PC-3 (cell line): ENCODE results near the gene MAD1L1. TPM values are rescaled to one million over a fixed set of nuclear protein-coding genes. Genes with fewer than 3 reads are reported as not detected.

Experiments
- ATAC-seq: fragments of 200-7000 bp; cut with Tn5 transposase; 2 replicates; pipeline ENCODE4 v1.9.1; 2020; ENCODE audit warnings: mild to moderate bottlenecking, moderate library complexity
- BruUV-seq: library from RNA; stranded (reverse); fragments of 400-500 nt; replicated peaks from 2 replicates; lab custom pipeline; 2021; lab: Mats Ljungman, UMichigan
- CTCF ChIA-PET: fragments of 300-600 bp; sonication (Branson Sonifier 250); formaldehyde crosslinking; loops from one replicate; lab custom pipeline; 2022; ENCODE audit warnings: antibody characterized with exemption; lab: Charles Lee
- POLR2A ChIA-PET: fragments of 300-600 bp; sonication (Branson Sonifier 250); formaldehyde crosslinking; loops from one replicate; lab custom pipeline; 2022; ENCODE audit warnings: antibody characterized with exemption; ENCODE audit not compliant: unreplicated experiment; lab: Charles Lee
- DNase-seq: peaks from one replicate; pipeline ENCODE4 v3.0.0-alpha.2; 2015
- H2AFZ ChIP-seq: fragments of 300-600 bp; sonication (generic); 2 replicates; pipeline ENCODE4 v1.6.0; 2016; ENCODE audit warnings: antibody characterized with exemption, low read length
- H3F3A ChIP-seq: fragments of 300-600 bp; sonication (generic); one replicate; pipeline ENCODE4 v1.6.0; 2017; ENCODE audit warnings: antibody characterized with exemption, low read length, control low read depth, mild to moderate bottlenecking; ENCODE audit not compliant: unreplicated experiment
- H3K27ac ChIP-seq: fragments of 300-600 bp; sonication (generic); 2 replicates; pipeline ENCODE4 v1.5.1; 2016; ENCODE audit warnings: mild to moderate bottlenecking, low read length
- H3K27me3 ChIP-seq: fragments of 300-600 bp; sonication (generic); 2 replicates; pipeline ENCODE4 v1.6.1; 2016; ENCODE audit warnings: low read length, mixed read lengths
- H3K36me3 ChIP-seq: fragments of 300-600 bp; sonication (generic); 2 replicates; pipeline ENCODE4 v1.6.1; 2016; ENCODE audit warnings: low read depth, mixed run types, low read length, mixed read lengths
- H3K4me1 ChIP-seq: fragments of 300-600 bp; sonication (generic); 2 replicates; pipeline ENCODE4 v1.5.1; 2016; ENCODE audit warnings: low read length; ENCODE audit not compliant: insufficient read depth
- H3K4me2 ChIP-seq: fragments of 300-600 bp; sonication (generic); 2 replicates; pipeline ENCODE4 v1.6.0; 2016; ENCODE audit warnings: low read length
- H3K4me3 ChIP-seq: fragments of 300-600 bp; sonication (generic); 2 replicates; pipeline ENCODE4 v1.5.1; 2016; ENCODE audit warnings: mild to moderate bottlenecking, low read length, mixed read lengths
- H3K79me2 ChIP-seq: fragments of 300-600 bp; sonication (generic); 2 replicates; pipeline ENCODE4 v1.6.1; 2017; ENCODE audit warnings: low read length, mixed read lengths
- H3K9ac ChIP-seq: fragments of 300-600 bp; sonication (generic); 2 replicates; pipeline ENCODE4 v1.6.0; 2016; ENCODE audit warnings: mild to moderate bottlenecking, low read length
- H3K9me2 ChIP-seq: fragments of 300-600 bp; sonication (generic); replicated peaks from 2 replicates; pipeline ENCODE4 v1.6.1; 2016; ENCODE audit warnings: mixed run types, low read length, mixed read lengths
- H3K9me3 ChIP-seq: fragments of 300-600 bp; sonication (generic); 2 replicates; pipeline ENCODE4 v1.6.1; 2016; ENCODE audit warnings: low read length, mixed read lengths
- H4K20me1 ChIP-seq: fragments of 300-600 bp; sonication (generic); 2 replicates; pipeline ENCODE4 v1.6.1; 2016; ENCODE audit warnings: low read length, mixed read lengths
- CTCF ChIP-seq: fragments of 300-600 bp; sonication (generic); conservative IDR thresholded peaks from 2 replicates; pipeline ENCODE4 v1.5.1; 2017; ENCODE audit warnings: antibody characterized with exemption, low read depth, mild to moderate bottlenecking, low read length
- EZH2 ChIP-seq: fragments of 300-600 bp; sonication (generic); IDR thresholded peaks from one replicate; pipeline ENCODE4 v1.6.1; 2017; ENCODE audit warnings: antibody characterized with exemption, mild to moderate bottlenecking, low read length; ENCODE audit not compliant: unreplicated experiment
- EZH2phosphoT487 ChIP-seq: fragments of 300-600 bp; sonication (generic); IDR thresholded peaks from 2 replicates; pipeline ENCODE4 v1.6.1; 2018; ENCODE audit warnings: mild to moderate bottlenecking, antibody characterized with exemption, low read length, borderline replicate concordance
- intact Hi-C: fragments of 100-400 bp; cut with micrococcal nuclease; formaldehyde crosslinking; loops from 2 replicates; pipeline ENCODE4 v1.9.0; 2023
- total RNA-seq: library from RNA; depleted of rRNA; stranded (reverse); fragments of >200 nt; gene quantifications from 2 replicates; pipeline ENCODE4 v1.2.3, GENCODE V29; 2014

MAD1L1 gene
- total RNA-seq, 1 experiment from 2014 or later, result 88.4 TPM

GRCh38 chr7:2255145-2256139 lies 22.7 kb upstream of the MAD1L1 start:
- BruUV-seq, result no TSS peak
- Histone ChIP-seq H4K20me1 (no peaks in the 10 kb centered on the region), H3K27ac (peak overlapping the region; percentile 57), H3K9me3 (no peaks in the 10 kb centered on the region), H3F3A (no peaks in the 10 kb centered on the region), H3K4me1 (peaks cover 24% of the 10 kb centered on the region), H3K36me3 (no peaks in the 10 kb centered on the region; the same call in 1 of the 2 replicates), H3K9me2 (no peaks in the 10 kb centered on the region), H3K79me2 (no peaks in the 10 kb centered on the region), H2AFZ (no peak overlapping the region), H3K4me2 (peak overlapping the region; percentile 41), H3K4me3 (no peak overlapping the region), H3K27me3 (no peaks in the 10 kb centered on the region), H3K9ac (0 out of 2 replicates have a peak overlapping the region, but pooled peaks have one; percentile 8)
- ATAC-seq (peak; percentile 90), DNase-seq (peak; percentile 87)
- TF ChIP-seq EZH2phosphoT487 (peak; percentile 86), EZH2 (no peak)
- CTCF ChIA-PET, result no interaction called here
- POLR2A ChIA-PET, result no interaction called here
- intact Hi-C loops, result no loop called here

GRCh38 chr7:2254429-2255144 lies 21.8 kb upstream of the MAD1L1 start:
- Histone ChIP-seq H3K4me1 (peaks cover 24% of the 10 kb centered on the region), H3K9me2 (no peaks in the 10 kb centered on the region), H3K79me2 (no peaks in the 10 kb centered on the region), H3K9ac (no peak overlapping the region), H4K20me1 (no peaks in the 10 kb centered on the region), H3K27me3 (no peaks in the 10 kb centered on the region), H3K36me3 (no peaks in the 10 kb centered on the region; the same call in 1 of the 2 replicates), H3K4me2 (peak overlapping the region; percentile 41; the same call in 1 of the 2 replicates), H3K27ac (peak overlapping the region; percentile 55; the same call in 1 of the 2 replicates), H3K4me3 (no peak overlapping the region), H2AFZ (no peak overlapping the region), H3F3A (no peaks in the 10 kb centered on the region), H3K9me3 (no peaks in the 10 kb centered on the region)
- CTCF ChIA-PET, result no interaction called here
- ATAC-seq, result no peak
- intact Hi-C loops, result no loop called here
- no peak for TF ChIP-seq EZH2phosphoT487
- DNase-seq, result no peak
- BruUV-seq, result TSS peak; percentile 28
- POLR2A ChIA-PET, result no interaction called here

- Histone ChIP-seq H3K9ac (no peak overlapping the region), H3K9me2 (no peaks in the 10 kb centered on the region), H3K4me3 (no peak overlapping the region), H3F3A (no peaks in the 10 kb centered on the region), H3K4me2 (no peak overlapping the region), H2AFZ (no peak overlapping the region), H3K27ac (no peak overlapping the region), H3K9me3 (no peaks in the 10 kb centered on the region), H3K36me3 (no peaks in the 10 kb centered on the region; the same call in 1 of the 2 replicates), H3K4me1 (peaks cover 33% of the 10 kb centered on the region), H3K27me3 (no peaks in the 10 kb centered on the region), H3K79me2 (no peaks in the 10 kb centered on the region), H4K20me1 (no peaks in the 10 kb centered on the region)
- TF ChIP-seq EZH2 (no peak), CTCF (no peak), EZH2phosphoT487 (no peak)
- ATAC-seq (no peak), DNase-seq (no peak)
- intact Hi-C loops, result no loop called here
- POLR2A ChIA-PET, result no interaction called here
- CTCF ChIA-PET, result no interaction called here
- no TSS peak for BruUV-seq
These were observed 20.9 kb upstream of the MAD1L1 start for GRCh38 chr7:2253525-2254244.
